ENCODE measurements around the gene AGTR1.

- no peak for TF ChIP-seq CTCF (IDR thresholded peaks at IDR 0.05)
- TF ChIP-seq POLR2A (IDR thresholded peaks at IDR 0.05): no peak
These were observed 3.6 kb upstream of the AGTR1 start for GRCh38 chr3:148694116-148694515.

Measured in right lobe of liver (tissue), 4 donors.